NCI-H2029 treated with DMSO at 0.1 percent for 48 hours (cell line): ENCODE data around the gene SLC38A8.

Experiments used
- DNase-seq: peaks from one replicate; lab custom pipeline; 2025; lab: John Stamatoyannopoulos, UW

SLC38A8 gene

DNA sequence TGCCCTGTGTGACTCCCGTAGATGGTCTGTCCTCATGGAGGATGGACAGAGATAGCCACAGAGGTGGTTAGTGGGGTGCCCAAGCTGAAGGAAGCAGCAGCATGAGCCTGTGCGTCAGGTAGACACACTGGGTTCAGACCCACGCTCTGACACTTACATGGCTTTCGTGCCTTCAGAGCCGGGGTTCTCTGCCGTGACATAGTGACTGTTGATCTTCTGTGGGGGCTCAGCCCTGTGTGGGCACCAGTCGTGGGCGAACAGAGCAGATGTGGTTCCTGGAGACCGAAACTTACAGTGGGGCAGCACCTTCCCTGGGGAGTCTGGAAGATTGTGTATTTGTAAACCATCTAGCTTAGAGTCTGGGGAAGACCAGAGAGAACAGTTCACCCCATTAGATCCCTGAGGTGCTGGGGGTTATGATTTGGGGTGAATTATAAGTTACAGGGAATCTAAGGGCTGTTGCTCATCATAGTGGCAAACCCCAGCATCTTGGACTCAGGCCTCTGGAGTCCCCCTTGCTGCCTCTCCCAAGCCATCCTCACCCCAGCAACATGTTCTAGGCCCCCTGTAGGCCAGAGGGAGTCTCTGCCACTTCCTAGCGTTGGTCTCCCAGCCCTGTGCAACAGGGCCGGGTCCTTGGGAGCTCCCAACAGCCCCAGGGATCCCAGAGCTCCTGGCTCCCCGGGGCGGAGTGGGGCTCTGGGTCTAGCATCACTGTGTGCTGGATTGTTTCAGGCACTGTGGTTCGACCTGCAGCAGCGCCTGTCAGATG lies 45.9 kb downstream of the SLC38A8 start:
- no peak for DNase-seq

DNA sequence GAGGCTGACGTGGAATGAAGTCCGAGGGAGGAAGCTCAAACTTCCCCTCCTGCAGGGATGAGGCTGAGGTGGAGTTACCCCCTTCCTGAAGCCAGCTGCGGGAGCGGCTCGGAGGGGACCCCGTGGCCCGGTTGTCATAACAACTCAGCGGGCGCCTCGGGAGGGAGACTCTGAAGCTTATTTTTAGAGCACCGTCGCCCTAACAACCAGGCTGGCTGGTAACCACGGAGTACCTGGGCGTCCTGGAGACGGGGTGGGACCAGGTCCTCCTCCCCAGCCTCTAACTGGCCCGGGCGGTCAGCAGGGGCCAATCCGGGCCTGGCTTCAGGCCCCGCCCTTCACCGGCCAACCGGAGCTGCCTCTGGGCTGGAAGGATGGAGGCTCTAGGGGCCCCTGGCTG lies 46.8 kb downstream of the SLC38A8 start:
- no peak for DNase-seq

DNA sequence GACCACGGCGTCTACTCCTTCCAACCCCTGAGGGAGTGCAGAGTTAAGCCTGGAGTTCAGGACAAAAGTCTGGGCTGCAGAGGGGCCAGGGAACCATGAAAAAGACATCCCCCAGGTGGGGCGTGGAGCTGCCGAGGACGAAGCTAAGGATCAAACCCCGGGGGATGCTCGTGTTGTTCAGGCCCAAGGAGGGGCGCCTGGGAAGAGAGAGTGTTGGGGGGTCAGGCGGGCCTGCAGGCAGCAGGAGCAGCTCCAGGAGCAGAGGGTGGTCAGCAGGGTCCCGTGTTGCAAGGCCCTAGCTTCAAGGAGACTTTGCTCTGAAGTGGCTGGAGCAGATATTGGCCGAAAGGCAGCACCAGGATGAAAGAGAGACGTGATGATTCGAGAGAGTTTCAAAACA lies 47.9 kb downstream of the SLC38A8 start:
- DNase-seq, result no peak

DNA sequence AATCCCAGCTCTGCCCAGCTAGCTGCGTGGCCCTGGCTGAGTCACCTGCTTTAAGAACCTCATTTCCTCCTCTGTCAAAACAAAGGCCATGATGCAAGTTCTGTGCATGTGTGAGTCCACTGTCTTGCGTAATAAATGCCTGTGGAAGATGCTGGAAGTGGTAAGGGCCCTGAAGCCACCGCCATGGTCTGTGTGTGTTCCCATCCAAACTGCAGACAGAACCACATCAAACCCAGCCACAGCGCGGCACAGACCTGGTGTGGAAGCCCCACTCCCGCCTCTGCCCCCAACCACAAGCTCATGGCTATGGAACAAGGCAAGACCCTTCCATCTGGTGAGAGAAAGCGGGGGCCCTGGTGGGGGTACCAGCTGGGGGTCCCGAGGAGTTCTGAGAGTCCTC lies 48.5 kb downstream of the SLC38A8 start:
- no peak for DNase-seq

DNA sequence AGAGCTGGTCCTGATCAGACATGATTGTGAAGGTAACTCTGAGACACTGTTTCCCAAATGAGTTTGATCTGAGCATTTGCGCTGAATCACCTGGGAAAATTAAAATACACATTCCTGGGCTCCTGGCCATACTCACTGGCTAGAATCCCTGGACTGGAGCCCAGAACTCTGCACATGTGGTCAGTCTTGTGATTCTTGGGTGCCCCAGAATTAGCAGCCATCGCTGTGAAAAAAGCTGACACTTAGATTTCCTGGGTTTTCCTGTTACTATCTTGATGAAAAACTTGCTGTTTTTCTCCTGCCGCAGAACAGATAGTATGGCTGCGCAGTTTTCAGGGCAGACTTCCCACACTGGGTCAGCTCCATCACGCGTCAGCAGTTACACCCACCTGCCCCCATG lies 50.0 kb downstream of the SLC38A8 start:
- no peak for DNase-seq

DNA sequence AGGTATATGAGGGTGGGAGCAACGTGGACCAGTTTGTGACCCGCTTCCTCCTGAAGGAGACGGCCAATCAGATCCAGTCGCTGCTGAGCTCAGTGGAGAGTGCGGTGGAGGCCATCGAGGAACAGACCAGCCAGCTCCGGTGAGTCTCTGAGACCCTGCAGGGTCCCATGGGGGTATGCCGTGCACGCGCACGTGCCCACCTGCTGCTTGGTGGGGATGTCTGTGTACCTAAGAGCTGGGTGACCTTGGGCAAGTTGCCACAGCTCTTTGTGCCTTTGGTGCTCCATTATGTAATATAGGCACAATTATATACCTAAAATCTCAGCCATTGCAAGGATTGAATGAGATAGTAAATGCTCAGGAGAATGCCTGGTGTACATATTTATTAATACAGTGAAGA lies 52.1 kb downstream of the SLC38A8 start:
- no peak for DNase-seq

DNA sequence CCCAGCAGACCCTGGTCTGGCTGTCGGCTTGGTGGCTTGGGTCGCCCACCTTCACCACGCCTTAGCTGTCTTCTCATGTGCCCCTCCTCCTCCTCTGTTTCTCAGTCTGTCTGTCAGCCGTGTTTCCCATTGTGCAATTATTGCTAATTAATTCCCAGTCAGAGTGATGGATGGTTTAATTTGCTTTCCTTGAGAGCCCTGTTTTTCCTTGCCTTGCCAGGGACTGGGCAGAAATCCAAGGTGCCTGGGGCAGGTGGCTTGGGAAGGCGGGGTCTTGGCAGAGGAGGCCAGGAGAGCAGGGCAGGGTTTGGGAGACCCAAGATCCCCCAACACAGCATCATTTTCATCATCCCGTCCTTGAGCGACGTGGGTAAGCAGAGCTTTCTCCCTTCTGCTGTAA lies 53.3 kb downstream of the SLC38A8 start:
- DNase-seq, result no peak

DNA sequence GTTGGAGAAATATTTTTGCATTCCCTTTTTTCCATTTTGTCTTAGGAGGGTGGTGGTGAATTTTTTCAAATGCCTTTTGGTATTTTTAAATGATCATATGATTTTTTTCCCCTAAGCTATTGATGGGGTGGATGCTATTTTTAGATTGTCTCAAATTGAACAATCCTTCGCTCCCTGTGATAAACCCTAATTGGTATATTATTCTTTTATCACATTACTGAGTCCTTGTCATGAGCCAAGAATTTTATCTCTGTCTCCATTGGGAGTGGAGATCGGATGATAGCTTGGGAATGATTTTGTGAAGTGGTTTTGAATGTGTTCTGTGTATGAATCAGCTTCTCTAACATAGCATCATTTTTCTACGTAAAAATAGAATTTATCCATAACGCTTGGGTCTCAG lies 59.1 kb downstream of the SLC38A8 start:
- no peak for DNase-seq

DNA sequence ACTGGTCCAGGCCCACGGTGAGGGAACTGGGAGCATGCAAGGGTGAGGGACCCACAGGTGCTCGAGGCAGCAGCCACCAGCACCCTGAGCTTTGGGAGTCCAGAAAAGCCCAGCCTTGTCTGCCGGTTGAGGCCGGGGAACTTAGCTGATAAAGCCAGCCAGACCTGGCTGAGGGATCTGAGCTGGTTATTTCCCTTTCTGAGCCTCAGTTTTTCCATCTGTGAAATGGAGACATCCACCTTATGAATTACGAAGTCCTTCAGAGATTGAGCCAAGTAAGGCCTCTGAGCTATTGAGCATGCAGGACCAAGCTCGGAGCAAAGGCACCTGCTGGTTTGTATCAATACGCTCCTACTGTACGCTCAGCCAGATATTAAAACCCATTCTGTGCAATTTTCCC lies 60.8 kb downstream of the SLC38A8 start:
- DNase-seq, result no peak

DNA sequence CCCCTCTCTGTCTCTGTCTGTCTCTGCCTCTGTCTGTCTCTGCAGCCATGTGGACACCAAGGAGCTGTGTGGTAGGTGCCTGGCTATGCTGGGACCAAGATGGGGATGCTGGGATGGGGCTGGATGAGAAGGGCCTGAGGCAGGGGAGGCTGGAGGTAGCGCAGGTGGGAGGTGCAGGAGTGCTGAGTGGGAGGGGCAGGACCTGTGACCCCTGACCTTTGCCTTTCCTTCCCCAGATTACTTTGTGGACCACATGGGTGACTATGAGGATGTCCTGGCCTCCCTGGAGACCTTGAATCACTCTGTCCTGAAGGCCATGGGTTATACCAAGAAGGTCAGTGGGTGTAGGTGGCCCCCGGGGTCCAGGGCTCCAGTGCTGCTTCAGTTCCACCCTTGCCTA lies 61.8 kb downstream of the SLC38A8 start:
- DNase-seq, result no peak

DNA sequence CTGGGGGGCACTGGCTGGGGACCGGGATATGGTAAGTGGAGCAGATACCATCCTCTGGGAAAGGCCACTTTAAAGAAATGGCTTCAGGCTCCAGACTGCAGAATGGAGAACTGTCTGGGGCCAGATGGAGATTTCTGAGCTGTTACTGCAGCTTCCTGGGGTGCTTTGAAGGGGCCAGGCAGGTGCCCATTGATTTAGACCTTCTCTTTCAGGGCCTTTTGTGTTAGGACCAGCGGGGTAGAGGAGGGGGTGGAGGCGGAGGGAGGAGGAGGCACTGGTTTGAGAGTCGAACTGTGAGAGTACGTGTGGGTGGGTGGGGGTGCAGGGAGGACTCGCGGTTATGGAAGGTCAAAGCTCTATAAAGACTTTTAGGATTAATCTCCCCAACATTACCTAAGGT lies 63.2 kb downstream of the SLC38A8 start:
- DNase-seq, result no peak

DNA sequence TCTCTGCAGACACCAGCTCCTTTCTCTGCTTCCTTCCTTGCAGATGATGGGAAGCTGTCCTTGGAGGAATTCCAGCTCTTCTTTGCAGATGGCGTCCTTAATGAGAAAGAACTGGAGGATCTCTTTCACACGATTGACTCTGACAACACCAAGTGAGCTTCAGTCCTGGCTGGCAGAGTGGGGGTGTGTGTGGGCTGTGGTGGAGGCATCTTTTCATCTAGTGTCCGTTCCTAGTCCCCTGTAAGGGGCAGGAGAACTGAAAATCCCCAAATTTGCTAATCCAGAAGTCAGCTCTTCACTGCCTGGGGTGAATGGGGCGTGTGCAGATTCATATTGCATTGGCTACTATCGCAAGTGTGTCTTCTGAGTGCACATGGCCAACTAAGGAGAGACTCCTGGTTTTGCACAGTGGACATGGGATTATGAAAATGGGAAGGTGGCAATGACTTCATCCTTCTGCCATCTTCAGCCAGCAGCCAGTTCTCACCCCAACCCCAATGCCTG lies 64.1 kb downstream of the SLC38A8 start:
- DNase-seq, result no peak

DNA sequence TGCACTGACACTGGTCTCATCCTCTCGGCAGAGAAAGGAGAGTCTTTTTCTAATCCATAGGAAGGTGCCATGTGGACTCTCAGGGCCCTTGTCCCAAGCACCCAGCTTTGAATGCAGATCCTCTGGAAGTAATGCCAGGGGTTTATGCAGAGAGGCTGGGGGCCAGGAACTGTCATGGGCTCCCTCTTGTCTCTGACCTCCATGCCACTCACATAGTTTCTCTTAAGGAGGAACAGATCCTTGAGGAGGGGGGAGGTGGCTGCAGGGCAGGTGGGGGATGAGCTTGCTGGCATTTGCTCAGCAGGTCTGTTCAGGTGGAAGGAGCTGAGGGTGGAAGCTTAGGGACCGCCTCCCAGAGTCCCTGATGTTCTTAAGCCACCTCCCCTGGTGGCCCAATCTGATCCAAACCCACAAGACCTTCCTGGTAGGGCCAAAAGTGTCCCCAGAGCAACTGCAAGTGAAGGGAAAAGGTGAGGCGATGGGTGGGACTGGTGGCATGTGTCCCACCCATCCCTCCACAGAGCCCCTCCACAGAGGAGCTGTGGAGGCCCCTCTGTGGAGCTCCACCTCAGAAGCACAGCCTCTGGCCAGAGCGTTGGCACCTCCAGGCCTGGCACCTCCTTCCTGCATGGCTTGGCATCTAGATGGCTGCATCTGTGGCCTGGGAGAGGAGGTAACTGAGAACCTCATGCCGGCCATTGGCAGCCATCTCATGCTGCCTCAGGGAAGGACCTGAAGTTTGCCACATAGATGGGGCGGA lies 65.4 kb downstream of the SLC38A8 start:
- no peak for DNase-seq

DNA sequence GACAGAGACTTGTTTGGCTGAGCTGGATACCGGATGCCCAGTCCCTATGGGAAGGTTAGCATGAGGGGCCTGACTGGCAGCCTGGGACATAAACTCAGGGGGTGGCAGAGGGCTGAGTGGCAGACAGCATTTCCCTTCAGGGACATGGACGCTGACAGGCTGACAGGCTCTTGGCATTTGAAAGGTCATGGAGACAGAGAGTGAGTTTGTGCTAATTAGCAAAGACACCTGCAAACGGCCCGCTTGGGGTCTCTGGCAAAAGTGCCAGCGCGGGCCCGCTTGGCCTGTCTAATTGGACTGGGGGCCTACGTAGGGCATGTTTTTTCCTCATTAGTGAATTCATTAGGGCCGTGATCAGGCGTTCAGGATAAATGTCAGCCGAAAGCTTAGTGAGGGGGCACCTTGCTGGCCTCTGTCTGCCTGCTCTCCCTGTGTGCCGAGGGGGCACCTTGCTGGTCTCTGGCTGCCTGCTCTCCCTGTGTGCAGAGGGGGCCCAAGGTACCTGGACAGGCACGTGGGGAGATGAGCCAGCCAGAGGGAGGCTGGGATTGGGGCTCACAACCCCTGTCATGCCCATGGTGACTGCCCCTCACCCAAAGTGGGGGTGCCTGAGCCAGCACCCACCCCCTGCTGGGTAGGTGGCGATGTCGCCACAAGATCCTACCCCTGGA lies 66.9 kb downstream of the SLC38A8 start:
- no peak for DNase-seq

DNA sequence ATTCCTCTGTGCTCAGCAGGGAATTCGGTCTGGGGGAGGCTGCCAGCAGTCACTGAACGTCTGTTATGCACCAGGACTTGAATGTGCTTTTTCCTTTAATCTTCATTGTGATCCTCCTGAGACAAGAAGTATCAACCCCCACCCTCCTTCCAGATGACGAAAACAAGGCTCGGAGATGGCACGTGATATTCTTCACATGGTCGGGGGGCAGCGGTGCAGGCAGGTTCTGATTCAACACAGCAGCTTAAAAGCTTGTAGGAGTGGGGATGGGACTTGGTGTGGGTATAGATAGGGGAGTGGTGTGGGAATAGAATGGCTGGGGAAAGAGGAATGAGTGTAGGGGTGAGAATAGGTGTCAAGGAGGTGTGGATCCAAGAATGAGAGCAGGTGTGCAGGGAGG lies 68.1 kb downstream of the SLC38A8 start:
- no peak for DNase-seq

DNA sequence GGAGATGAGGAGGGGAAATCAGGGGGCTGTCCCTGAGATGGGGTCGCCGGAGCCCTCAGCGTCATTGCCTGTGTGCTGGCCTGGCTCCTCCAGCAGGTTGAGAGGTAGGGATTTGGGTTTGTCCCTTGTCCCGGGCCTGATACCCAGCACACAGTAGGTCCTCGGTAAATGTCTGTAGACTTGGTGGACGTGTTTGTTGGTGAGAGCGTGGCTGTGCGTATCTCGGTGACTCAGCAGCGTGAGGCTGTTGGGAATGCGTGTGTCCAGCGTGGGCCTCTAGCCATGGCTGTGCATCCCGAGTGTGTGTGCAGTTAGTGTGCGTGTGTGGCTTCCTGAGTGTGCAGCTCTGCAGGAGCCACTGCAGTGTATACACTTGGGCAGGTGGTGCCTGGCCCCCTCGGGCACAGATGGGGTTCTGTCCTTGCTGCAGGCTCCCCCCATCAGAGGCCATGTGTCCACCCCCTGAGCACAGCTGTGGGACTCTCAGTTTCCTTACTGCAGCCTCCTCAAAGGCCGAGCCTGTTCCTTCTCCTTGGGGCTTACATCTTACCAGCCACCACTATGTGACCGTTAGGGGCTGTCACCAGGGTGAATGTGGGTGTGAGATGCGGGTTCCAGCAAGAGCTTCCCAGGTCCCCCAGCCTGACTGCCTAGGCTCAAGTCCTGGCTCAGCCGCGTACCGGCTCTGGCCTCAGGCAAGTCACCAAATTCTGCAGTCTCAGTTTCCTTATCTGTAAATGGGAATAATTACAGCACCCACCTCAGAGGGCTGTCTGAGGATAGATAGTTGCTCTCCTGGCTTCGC lies 68.8 kb downstream of the SLC38A8 start:
- DNase-seq, result no peak

DNA sequence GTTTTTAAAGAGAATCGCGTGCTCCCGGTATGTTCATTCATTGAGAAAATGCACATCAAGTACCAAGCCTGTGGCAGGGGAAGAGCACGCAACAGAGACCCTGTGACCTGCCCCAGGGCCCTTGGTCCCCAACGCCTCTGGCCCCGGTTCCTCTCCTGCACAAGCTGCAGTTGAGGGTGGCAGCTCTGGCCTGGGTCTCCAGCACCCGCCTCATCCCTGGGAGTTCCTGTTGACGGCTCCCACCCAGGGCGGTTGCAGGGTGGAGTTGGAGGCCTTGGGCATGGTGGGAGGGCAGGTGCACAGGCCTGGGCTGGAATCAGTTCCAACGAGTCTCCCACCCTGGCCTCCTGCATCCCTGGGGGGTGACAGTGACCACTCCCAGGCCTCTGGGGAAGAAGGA lies 69.5 kb downstream of the SLC38A8 start:
- DNase-seq, result no peak

DNA sequence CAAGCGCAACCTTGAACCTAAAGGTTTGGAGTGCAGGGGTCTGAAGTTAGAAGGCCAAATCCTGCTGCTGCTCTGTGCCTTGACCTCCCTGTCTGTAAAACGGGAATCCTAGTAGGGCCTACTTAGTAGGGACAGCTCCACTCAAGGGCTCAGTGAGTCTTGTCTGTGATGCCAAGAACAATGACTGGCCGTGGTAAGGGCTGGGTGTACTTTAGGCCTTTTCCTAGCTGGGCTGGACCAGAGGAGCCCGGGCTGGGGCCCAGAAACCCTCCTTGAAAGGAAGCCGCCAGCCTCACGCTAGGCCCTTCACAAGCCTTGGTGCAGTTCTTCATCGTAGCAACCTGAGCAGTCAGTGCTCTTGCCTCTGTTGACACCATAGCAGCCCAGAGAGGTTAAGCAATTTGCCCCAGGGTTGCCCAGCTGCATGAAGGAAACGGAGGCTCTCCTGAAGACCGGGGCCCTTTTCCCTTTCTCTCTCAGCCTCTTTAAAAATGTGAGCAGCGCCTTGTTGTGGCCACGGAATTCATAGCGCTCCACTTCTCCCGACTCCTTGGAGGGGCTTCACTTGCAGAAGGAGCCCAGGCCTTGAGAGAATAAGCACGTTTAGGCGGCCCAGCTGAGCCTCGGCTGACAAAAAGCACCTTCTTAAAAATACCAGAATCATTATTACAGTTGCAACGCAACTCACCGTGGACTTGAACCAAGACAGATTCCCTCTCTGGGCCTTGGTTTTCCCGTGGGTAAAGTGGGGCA lies 70.2 kb downstream of the SLC38A8 start:
- no peak for DNase-seq

DNA sequence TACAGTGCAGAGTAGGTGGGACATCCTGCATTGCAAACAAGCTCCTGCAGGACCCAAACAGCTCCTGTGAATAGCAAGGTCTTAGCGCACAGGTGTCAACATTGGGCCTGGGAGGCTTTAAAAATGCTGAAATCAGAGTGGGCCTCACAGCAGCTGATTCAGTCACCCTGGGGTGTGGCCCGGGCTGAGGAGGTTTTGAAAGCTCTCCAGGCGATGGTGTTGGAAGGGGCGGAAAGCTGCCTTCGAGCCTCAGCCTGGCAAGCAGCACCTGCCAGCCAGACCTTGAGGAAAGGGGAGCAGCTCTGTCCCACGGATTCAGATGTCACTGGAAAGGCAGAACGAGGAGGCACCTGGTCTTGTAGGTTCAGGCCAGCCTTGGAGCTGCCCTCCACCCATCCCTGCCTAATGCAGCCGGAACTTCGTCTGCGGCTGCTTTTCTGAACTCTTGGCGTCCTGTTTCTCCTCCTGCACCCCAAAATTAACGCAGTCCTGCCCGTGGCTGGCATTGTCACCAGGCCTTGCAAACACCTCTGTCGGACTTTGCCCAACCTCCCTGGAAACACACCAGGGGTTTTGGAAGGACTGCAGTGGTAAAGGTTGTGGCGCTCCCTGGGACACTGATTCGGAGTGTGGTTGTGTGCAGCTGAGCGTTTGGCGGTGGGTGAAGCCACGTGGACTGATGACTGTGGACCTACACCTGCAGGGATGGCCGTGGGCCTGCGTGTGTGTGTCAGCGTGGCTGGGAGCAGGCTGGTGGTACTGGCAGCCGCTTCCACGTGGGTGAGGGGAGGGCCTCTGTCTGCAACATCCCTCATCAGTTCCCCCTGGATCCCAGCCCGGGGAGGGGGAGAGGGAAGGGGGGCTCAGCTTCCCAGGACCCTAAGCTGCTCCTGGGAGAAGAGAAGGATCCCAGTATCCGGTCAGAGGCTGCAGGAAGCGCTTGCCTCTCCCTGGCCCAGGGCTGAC lies 71.1 kb downstream of the SLC38A8 start:
- no peak for DNase-seq

DNA sequence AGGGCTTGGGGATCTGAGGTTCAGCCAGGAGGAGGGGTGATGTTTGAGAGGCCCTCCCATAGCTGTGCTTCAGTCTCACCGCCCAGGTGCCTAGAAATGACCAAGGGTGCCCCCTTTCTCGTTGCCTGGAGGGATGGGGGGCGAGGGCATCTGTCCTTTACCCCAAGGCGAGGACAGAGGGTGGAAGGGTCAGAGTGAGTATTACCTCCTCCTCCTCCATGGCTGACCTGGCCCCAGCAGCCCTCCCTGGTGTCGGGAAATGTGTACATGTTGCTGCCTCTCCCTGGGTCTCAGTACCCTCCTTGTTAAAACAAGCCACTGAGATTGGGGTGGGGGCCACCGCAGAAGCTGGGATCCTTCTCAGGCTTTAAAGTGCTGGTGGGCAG lies 72.2 kb downstream of the SLC38A8 start:
- DNase-seq, result no peak
